ENCODE data around the gene ASXL3. TPM values are rescaled to one million over a fixed set of nuclear protein-coding genes. Genes with fewer than 3 reads are reported as not detected.

Gene ASXL3
- total and polyA plus RNA-seq, 2 donors = 1.1 to 16.8 TPM

- Histone ChIP-seq H3K4me3 (ENCODE audit: low read depth, low read length) (no peak overlapping the region), H3K4me1 (ENCODE audit: insufficient read depth) (no peaks in the 10 kb centered on the region), H3K27ac (ENCODE audit: low read depth) (no peak overlapping the region), H3K36me3 (ENCODE audit: insufficient read depth) (no peaks in the 10 kb centered on the region)
- 66% methylated on average over 3 of the region's 3 CpGs for WGBS
- no peak for DNase-seq (ENCODE audit: extremely low spot score)
Measured at GRCh38 chr18:33573193-33573592, 4.8 kb upstream of the ASXL3 start.

- Histone ChIP-seq H3K4me1 (ENCODE audit: insufficient read depth) (no peaks in the 10 kb centered on the region), H3K4me3 (ENCODE audit: low read depth, low read length) (no peak overlapping the region), H3K27ac (ENCODE audit: low read depth) (no peak overlapping the region), H3K36me3 (ENCODE audit: insufficient read depth) (no peaks in the 10 kb centered on the region)
- no peak for DNase-seq (ENCODE audit: extremely low spot score)
Measured at GRCh38 chr18:33575451-33575850, 2.6 kb upstream of the ASXL3 start.

GRCh38 chr18:33576999-33577646 lies 896 bp upstream of the ASXL3 start:
- 11% methylated on average over 5 of the region's 5 CpGs for WGBS
- Histone ChIP-seq H3K27ac (ENCODE audit: low read depth) (no peak overlapping the region), H3K4me3 (ENCODE audit: low read depth, low read length) (no peak overlapping the region)

GRCh38 chr18:33578518-33579348 lies 714 bp downstream of the ASXL3 start:
- H3K4me3 ChIP-seq (ENCODE audit: low read depth, low read length) = peak overlapping the region; percentile 70
- H3K27ac ChIP-seq (ENCODE audit: low read depth) = peak overlapping the region; percentile 53
- peak; percentile 53 for DNase-seq (ENCODE audit: extremely low spot score)
- H3K36me3 ChIP-seq (ENCODE audit: insufficient read depth) = no peaks in the 10 kb centered on the region
- no peaks in the 10 kb centered on the region for H3K4me1 ChIP-seq (ENCODE audit: insufficient read depth)
- 1% methylated on average over 80 of the region's 80 CpGs for WGBS

More at GRCh38 chr18:33576999-33577646, 896 bp upstream of the ASXL3 start:
- H3K4me1 ChIP-seq (ENCODE audit: insufficient read depth) = no peaks in the 10 kb centered on the region
- no peaks in the 10 kb centered on the region for H3K36me3 ChIP-seq (ENCODE audit: insufficient read depth)
- no peak for DNase-seq (ENCODE audit: extremely low spot score)

- WGBS = 18% methylated on average over 16 of the region's 16 CpGs
- H3K27ac ChIP-seq (ENCODE audit: low read depth) = no peak overlapping the region
- no peaks in the 10 kb centered on the region for H3K4me1 ChIP-seq (ENCODE audit: insufficient read depth)
- peak overlapping the region; percentile 70 for H3K4me3 ChIP-seq (ENCODE audit: low read depth, low read length)
- H3K36me3 ChIP-seq (ENCODE audit: insufficient read depth) = no peaks in the 10 kb centered on the region
- DNase-seq (ENCODE audit: extremely low spot score) = no peak
Measured at GRCh38 chr18:33579349-33580215, 1.6 kb downstream of the ASXL3 start.

GRCh38 chr18:33580546-33580945 lies 2.5 kb downstream of the ASXL3 start:
- Histone ChIP-seq H3K4me3 (ENCODE audit: low read depth, low read length) (no peak overlapping the region), H3K27ac (ENCODE audit: low read depth) (no peak overlapping the region), H3K4me1 (ENCODE audit: insufficient read depth) (no peaks in the 10 kb centered on the region), H3K36me3 (ENCODE audit: insufficient read depth) (no peaks in the 10 kb centered on the region)
- DNase-seq (ENCODE audit: extremely low spot score) = no peak
- WGBS = 80% methylated on average over 4 of the region's 4 CpGs

GRCh38 chr18:33581856-33582255 lies 3.8 kb downstream of the ASXL3 start:
- no peaks in the 10 kb centered on the region for H3K4me1 ChIP-seq (ENCODE audit: insufficient read depth)
- no peak overlapping the region for H3K4me3 ChIP-seq (ENCODE audit: low read depth, low read length)
- DNase-seq (ENCODE audit: extremely low spot score) = no peak
- no peak overlapping the region for H3K27ac ChIP-seq (ENCODE audit: low read depth)
- WGBS = 40% methylated on average over 2 of the region's 2 CpGs
- no peaks in the 10 kb centered on the region for H3K36me3 ChIP-seq (ENCODE audit: insufficient read depth)

- 96% methylated on average over 1 of the region's 1 CpG for WGBS
- H3K36me3 ChIP-seq (ENCODE audit: insufficient read depth) = no peaks in the 10 kb centered on the region
- H3K4me3 ChIP-seq (ENCODE audit: low read depth, low read length) = no peak overlapping the region
- DNase-seq (ENCODE audit: extremely low spot score) = no peak
- H3K4me1 ChIP-seq (ENCODE audit: insufficient read depth) = no peaks in the 10 kb centered on the region
- no peak overlapping the region for H3K27ac ChIP-seq (ENCODE audit: low read depth)
Measured at GRCh38 chr18:33583901-33584300, 5.9 kb downstream of the ASXL3 start.

- no peak overlapping the region for H3K4me3 ChIP-seq (ENCODE audit: low read depth, low read length)
Measured at GRCh38 chr18:33584548-33585430, 6.8 kb downstream of the ASXL3 start.

GRCh38 chr18:33585431-33585775 lies 7.4 kb downstream of the ASXL3 start:
- DNase-seq (ENCODE audit: extremely low spot score) = no peak
- Histone ChIP-seq H3K36me3 (ENCODE audit: insufficient read depth) (no peaks in the 10 kb centered on the region), H3K4me3 (ENCODE audit: low read depth, low read length) (no peak overlapping the region), H3K27ac (ENCODE audit: low read depth) (no peak overlapping the region), H3K4me1 (ENCODE audit: insufficient read depth) (no peaks in the 10 kb centered on the region)
- 88% methylated on average over 3 of the region's 3 CpGs for WGBS

More at GRCh38 chr18:33584548-33585430, 6.8 kb downstream of the ASXL3 start:
- Histone ChIP-seq H3K4me1 (ENCODE audit: insufficient read depth) (no peaks in the 10 kb centered on the region), H3K36me3 (ENCODE audit: insufficient read depth) (no peaks in the 10 kb centered on the region), H3K27ac (ENCODE audit: low read depth) (no peak overlapping the region)
- WGBS = 59% methylated on average over 3 of the region's 3 CpGs
- DNase-seq (ENCODE audit: extremely low spot score) = no peak

GRCh38 chr18:33588361-33588760 lies 10.3 kb downstream of the ASXL3 start:
- Histone ChIP-seq H3K4me3 (ENCODE audit: low read depth, low read length) (no peak overlapping the region), H3K27ac (ENCODE audit: low read depth) (no peak overlapping the region), H3K36me3 (ENCODE audit: insufficient read depth) (no peaks in the 10 kb centered on the region), H3K4me1 (ENCODE audit: insufficient read depth) (no peaks in the 10 kb centered on the region)
- no peak for DNase-seq (ENCODE audit: extremely low spot score)
- WGBS = 95% methylated on average over 2 of the region's 2 CpGs

- no peaks in the 10 kb centered on the region for H3K4me1 ChIP-seq (ENCODE audit: insufficient read depth)
- H3K4me3 ChIP-seq (ENCODE audit: low read depth, low read length) = no peak overlapping the region
- no peak for DNase-seq (ENCODE audit: extremely low spot score)
- H3K36me3 ChIP-seq (ENCODE audit: insufficient read depth) = no peaks in the 10 kb centered on the region
- 84% methylated on average over 5 of the region's 5 CpGs for WGBS
- no peak overlapping the region for H3K27ac ChIP-seq (ENCODE audit: low read depth)
Measured at GRCh38 chr18:33593261-33593660, 15.2 kb downstream of the ASXL3 start.

- Histone ChIP-seq H3K4me3 (ENCODE audit: low read depth, low read length) (no peak overlapping the region), H3K36me3 (ENCODE audit: insufficient read depth) (no peaks in the 10 kb centered on the region), H3K27ac (ENCODE audit: low read depth) (no peak overlapping the region), H3K4me1 (ENCODE audit: insufficient read depth) (no peaks in the 10 kb centered on the region)
- DNase-seq (ENCODE audit: extremely low spot score) = no peak
- WGBS = 82% methylated on average over 1 of the region's 1 CpG
Measured at GRCh38 chr18:33594799-33595198, 16.8 kb downstream of the ASXL3 start.
